Transverse colon (tissue), 4 donors: ENCODE results near the gene MAGI2. TPM values are rescaled to one million over a fixed set of nuclear protein-coding genes. Genes with fewer than 3 reads are reported as not detected.

Experiments used
- DNase-seq: peaks from one replicate; pipeline ENCODE4 v3.0.0-alpha.2; 2019
- H3K27ac ChIP-seq, 4 donors: fragments of 200-600 bp; sonication (generic); 2 replicates each; pipeline ENCODE4 v1.5.1; 2016 to 2018; ENCODE audit warnings: inconsistent platforms in 4 of 4
- H3K27me3 ChIP-seq: fragments of 200-600 bp; sonication (generic); 2 replicates; pipeline ENCODE4 v1.5.1; 2017; ENCODE audit warnings: inconsistent platforms
- H3K36me3 ChIP-seq, 4 donors: fragments of 200-600 bp; sonication (generic); 2 replicates each; pipeline ENCODE4 v1.5.1; 2017 to 2019; ENCODE audit warnings: inconsistent platforms in 4 of 4
- H3K4me1 ChIP-seq, 4 donors: fragments of 200-600 bp; sonication (generic); 2 replicates each; pipeline ENCODE4 v1.5.1; 2017 to 2020; ENCODE audit warnings: inconsistent platforms in 4 of 4
- H3K4me3 ChIP-seq, 4 donors: fragments of 200-600 bp; sonication (generic); 1 replicate in 1 of 4; 2 replicates in 3 of 4; pipeline versions ENCODE4 v1.5.1 to v1.6.1; 2017 to 2019; ENCODE audit warnings: inconsistent platforms in 4 of 4
- H3K9me3 ChIP-seq, 2 donors: fragments of 200-600 bp; sonication (generic); 2 replicates each; pipeline ENCODE4 v1.5.1; 2017 to 2019; ENCODE audit warnings: inconsistent platforms in 2 of 2
- CTCF ChIP-seq, 5 experiments: fragments of 200-600 bp in 3 of 5; fragments of 450-650 bp in 2 of 5; sonication (generic) in 3 of 5; IDR thresholded peaks; 1 replicate in 2 of 5; 2 replicates in 3 of 5; pipeline ENCODE4 v1.5.1; 2016 to 2017; ENCODE audit warnings: antibody characterized with exemption in 5 of 5, inconsistent platforms in 3 of 5, mild to moderate bottlenecking in 2 of 5, moderate library complexity in 1 of 5
- EP300 ChIP-seq: sonication (generic); formaldehyde crosslinking; IDR thresholded peaks from one replicate; pipeline ENCODE4 v1.6.1; 2017; ENCODE audit warnings: antibody characterized with exemption, low read depth
- POLR2A ChIP-seq: fragments of 450-650 bp; IDR thresholded peaks from one replicate; pipeline ENCODE4 v1.6.1; 2016; ENCODE audit warnings: antibody characterized with exemption, mild to moderate bottlenecking, moderate library complexity
- POLR2AphosphoS5 ChIP-seq, 3 donors: sonication (generic); formaldehyde crosslinking; IDR thresholded peaks; one replicate each; pipeline ENCODE4 v1.6.1; 2016; ENCODE audit warnings: antibody characterized with exemption in 3 of 3
- WGBS, 2 donors: methylation state at CpG; one replicate each; pipeline ENCODE4 v1.1.5; 2018; ENCODE audit warnings: low coverage in 1 of 2; 5-methylcytosine and 5-hydroxymethylcytosine counted together
- in situ Hi-C, 4 donors: fragments of 200-750 bp; cut with MboI; loops; one replicate each; pipeline versions ENCODE4 v1.15.0 to v1.15.1; 2017; ENCODE audit warnings: low sequenced_read_pairs in 3 of 4, low pct_ligation_motif_present in 1 of 4, low pct_unique_long_range_greater_than_20kb in 1 of 4
- intact Hi-C: fragments of 100-400 bp; cut with DNase I; formaldehyde crosslinking; loops from one replicate; pipeline ENCODE4 v1.15.1; 2023; ENCODE audit warnings: low total_unique reads
- total RNA-seq, 4 donors: library from RNA; depleted of rRNA; stranded (reverse); fragments of >200 nt; gene quantifications; one replicate each; pipeline ENCODE4 v1.1.0, GENCODE V29; 2016

Gene MAGI2
- total RNA-seq, 4 donors from 2014 or later, result 1.6 to 9.7 (median 4.1) TPM

GRCh38 chr7:78620920-78621319 is 832.5 kb downstream of the MAGI2 start:
- in situ Hi-C loops, result no loop called here
- Histone ChIP-seq H3K4me1 (no peaks in the 10 kb centered on the region), H3K36me3 (no peaks in the 10 kb centered on the region), H3K27ac (no peak overlapping the region), H3K27me3 (no peaks in the 10 kb centered on the region), H3K4me3 (no peak overlapping the region), H3K9me3 (no peaks in the 10 kb centered on the region)
- TF ChIP-seq POLR2AphosphoS5 (IDR thresholded peaks at IDR 0.05), result no peak
- no peak for TF ChIP-seq EP300
- TF ChIP-seq POLR2A, result no peak
- WGBS, 2 donors, result 40 to 41% methylated on average over 1 to 2 of the region's 2 CpGs
- no peak for DNase-seq
- intact Hi-C loops, result no loop called here

GRCh38 chr7:78616539-78616938 is 836.9 kb downstream of the MAGI2 start:
- in situ Hi-C loops, result no loop called here
- TF ChIP-seq EP300 (no peak), POLR2A (no peak), CTCF (IDR thresholded peaks at IDR 0.05) (no peak), POLR2AphosphoS5 (IDR thresholded peaks at IDR 0.05) (no peak)
- H3K4me3 ChIP-seq, result no peak overlapping the region
- intact Hi-C loops, result no loop called here
- H3K27me3 ChIP-seq, result no peaks in the 10 kb centered on the region
- H3K4me1 ChIP-seq, result no peaks in the 10 kb centered on the region
- H3K36me3 ChIP-seq, result no peaks in the 10 kb centered on the region
- H3K27ac ChIP-seq, result no peak overlapping the region
- DNase-seq, result no peak
- no peaks in the 10 kb centered on the region for H3K9me3 ChIP-seq

- no peak for DNase-seq
- intact Hi-C loops (no loop called here), in situ Hi-C loops (no loop called here)
- H3K36me3 ChIP-seq, result no peaks in the 10 kb centered on the region
- H3K9me3 ChIP-seq, result no peaks in the 10 kb centered on the region
- 71% methylated on average over 2 of the region's 2 CpGs for WGBS, 2 donors
- no peak overlapping the region for H3K4me3 ChIP-seq
- no peak overlapping the region for H3K27ac ChIP-seq
- H3K4me1 ChIP-seq, result no peaks in the 10 kb centered on the region
- TF ChIP-seq CTCF (IDR thresholded peaks at IDR 0.05) (no peak), POLR2A (no peak)
- H3K27me3 ChIP-seq, result no peaks in the 10 kb centered on the region
Measured at GRCh38 chr7:78609281-78609680, 844.2 kb downstream of the MAGI2 start.

GRCh38 chr7:78607099-78607498 is 846.4 kb downstream of the MAGI2 start:
- DNase-seq, result no peak
- H3K4me3 ChIP-seq, result no peak overlapping the region
- no peaks in the 10 kb centered on the region for H3K9me3 ChIP-seq
- intact Hi-C loops (no loop called here), in situ Hi-C loops (no loop called here)
- TF ChIP-seq POLR2AphosphoS5 (IDR thresholded peaks at IDR 0.05), result no peak
- TF ChIP-seq CTCF (IDR thresholded peaks at IDR 0.05), result no peak
- TF ChIP-seq POLR2A, result no peak
- no peak overlapping the region for H3K27ac ChIP-seq
- H3K4me1 ChIP-seq, result no peaks in the 10 kb centered on the region
- H3K36me3 ChIP-seq, result no peaks in the 10 kb centered on the region
- 78 to 80% methylated on average over 4 to 5 of the region's 5 CpGs for WGBS, 2 donors
- H3K27me3 ChIP-seq, result no peaks in the 10 kb centered on the region

GRCh38 chr7:78605119-78605518 is 848.3 kb downstream of the MAGI2 start:
- Histone ChIP-seq H3K27ac (no peak overlapping the region), H3K4me1 (no peaks in the 10 kb centered on the region), H3K27me3 (no peaks in the 10 kb centered on the region), H3K4me3 (no peak overlapping the region), H3K9me3 (no peaks in the 10 kb centered on the region), H3K36me3 (no peaks in the 10 kb centered on the region)
- intact Hi-C loops, result no loop called here
- TF ChIP-seq EP300 (no peak), POLR2A (no peak), CTCF (IDR thresholded peaks at IDR 0.05) (no peak), POLR2AphosphoS5 (IDR thresholded peaks at IDR 0.05) (no peak)
- 71 to 100% methylated on average over 1 of the region's 1 CpG for WGBS, 2 donors
- no peak for DNase-seq
- in situ Hi-C loops, result no loop called here
